ENCODE results near the gene AP2A1. TPM values are rescaled to one million over a fixed set of nuclear protein-coding genes. Genes with fewer than 3 reads are reported as not detected.

Gene AP2A1
- total RNA-seq, 1 experiment from 2014 or later = 107 TPM

GRCh38 chr19:49844138-49845095, 77.6 kb downstream of the AP2A1 start:
- BruUV-seq (replicated peaks) = no TSS peak
- Histone ChIP-seq H3K27me3 (replicated peaks; ENCODE audit: control insufficient read depth, insufficient read depth, low read length) (no peaks in the 10 kb centered on the region), H3K36me3 (ENCODE audit: control insufficient read depth, insufficient read depth, low read length) (peaks cover 3% of the 10 kb centered on the region; the same call in 1 of the 2 replicates), H3K9me3 (no peaks in the 10 kb centered on the region), H3K4me1 (no peaks in the 10 kb centered on the region), H3K4me3 (ENCODE audit: low read depth, low read length) (no peak overlapping the region)
- Mint-ChIP-seq H3K4me3 (ENCODE audit: unreplicated experiment) (no peak overlapping the region), H3K36me3 (ENCODE audit: insufficient read depth, unreplicated experiment) (peaks cover 38% of the 10 kb centered on the region), H3K9me3 (ENCODE audit: unreplicated experiment) (peaks cover 8% of the 10 kb centered on the region), H3K4me1 (ENCODE audit: low read depth, unreplicated experiment) (no peaks in the 10 kb centered on the region), H3K27me3 (ENCODE audit: insufficient read depth, unreplicated experiment) (no peaks in the 10 kb centered on the region), H3K27ac (ENCODE audit: unreplicated experiment) (no peak overlapping the region)
- POLR2A ChIA-PET = no interaction called here
- no peak for TF ChIP-seq CTCF (IDR thresholded peaks at IDR 0.05; ENCODE audit: insufficient read depth in 1 of 2, low read depth in 1 of 2, low read length in 1 of 2, severe bottlenecking in 1 of 2, unreplicated experiment in 1 of 2)
- intact Hi-C loops (cut with micrococcal nuclease; ENCODE audit: unreplicated experiment) = no loop called here
- CTCF ChIA-PET = no interaction called here
- no peak for DNase-seq

GRCh38 chr19:49845414-49845813, 78.6 kb downstream of the AP2A1 start:
- CTCF ChIA-PET = no interaction called here

GRCh38 chr19:49846408-49846807, 79.6 kb downstream of the AP2A1 start:
- ChIA-PET POLR2A (no interaction called here), CTCF (no interaction called here)
- no peak for TF ChIP-seq CTCF (IDR thresholded peaks at IDR 0.05; ENCODE audit: insufficient read depth in 1 of 2, low read depth in 1 of 2, low read length in 1 of 2, severe bottlenecking in 1 of 2, unreplicated experiment in 1 of 2)
- no TSS peak for BruUV-seq (replicated peaks)
- Mint-ChIP-seq H3K4me1 (ENCODE audit: low read depth, unreplicated experiment) (peaks cover 7% of the 10 kb centered on the region), H3K9me3 (ENCODE audit: unreplicated experiment) (peaks cover 16% of the 10 kb centered on the region), H3K27me3 (ENCODE audit: insufficient read depth, unreplicated experiment) (no peaks in the 10 kb centered on the region), H3K27ac (ENCODE audit: unreplicated experiment) (no peak overlapping the region), H3K4me3 (ENCODE audit: unreplicated experiment) (no peak overlapping the region), H3K36me3 (ENCODE audit: insufficient read depth, unreplicated experiment) (peaks cover 42% of the 10 kb centered on the region)
- intact Hi-C loops (cut with micrococcal nuclease; ENCODE audit: unreplicated experiment) = no loop called here
- H3K9me3 ChIP-seq = no peaks in the 10 kb centered on the region
- no peak overlapping the region for H3K4me3 ChIP-seq (ENCODE audit: low read depth, low read length)
- no peak for DNase-seq
- H3K4me1 ChIP-seq = peaks cover 5% of the 10 kb centered on the region
- no peaks in the 10 kb centered on the region for H3K27me3 ChIP-seq (replicated peaks; ENCODE audit: control insufficient read depth, insufficient read depth, low read length)
- H3K36me3 ChIP-seq (ENCODE audit: control insufficient read depth, insufficient read depth, low read length) = no peaks in the 10 kb centered on the region

More at GRCh38 chr19:49845414-49845813, 78.6 kb downstream of the AP2A1 start:
- Histone ChIP-seq H3K4me3 (ENCODE audit: low read depth, low read length) (no peak overlapping the region), H3K4me1 (peaks cover 5% of the 10 kb centered on the region), H3K36me3 (ENCODE audit: control insufficient read depth, insufficient read depth, low read length) (peaks cover 3% of the 10 kb centered on the region; the same call in 1 of the 2 replicates), H3K9me3 (no peaks in the 10 kb centered on the region), H3K27me3 (replicated peaks; ENCODE audit: control insufficient read depth, insufficient read depth, low read length) (no peaks in the 10 kb centered on the region)
- no peak overlapping the region for H3K27ac Mint-ChIP-seq (ENCODE audit: unreplicated experiment)
- H3K9me3 Mint-ChIP-seq (ENCODE audit: unreplicated experiment) = peaks cover 16% of the 10 kb centered on the region
- no peak for DNase-seq
- H3K27me3 Mint-ChIP-seq (ENCODE audit: insufficient read depth, unreplicated experiment) = no peaks in the 10 kb centered on the region
- BruUV-seq (replicated peaks) = no TSS peak
- TF ChIP-seq CTCF (IDR thresholded peaks at IDR 0.05; ENCODE audit: insufficient read depth in 1 of 2, low read depth in 1 of 2, low read length in 1 of 2, severe bottlenecking in 1 of 2, unreplicated experiment in 1 of 2) = peak in 1 of 2 experiments; percentile 0
- H3K4me3 Mint-ChIP-seq (ENCODE audit: unreplicated experiment) = no peak overlapping the region
- H3K36me3 Mint-ChIP-seq (ENCODE audit: insufficient read depth, unreplicated experiment) = peaks cover 38% of the 10 kb centered on the region
- POLR2A ChIA-PET = no interaction called here
- peaks cover 7% of the 10 kb centered on the region for H3K4me1 Mint-ChIP-seq (ENCODE audit: low read depth, unreplicated experiment)
- intact Hi-C loops (cut with micrococcal nuclease; ENCODE audit: unreplicated experiment) = no loop called here
